OCI-LY1 (cell line): Measurements from ENCODE around the gene IGFBP5.

ENCODE experiments used
- EZH2 ChIP-seq: fragments of 200-600 bp; sonication (generic), shearing (Covaris generic); IDR thresholded peaks from 2 replicates; pipeline ENCODE4 v1.8.0; 2017; ENCODE audit warnings: borderline replicate concordance, mixed run types, mild to moderate bottlenecking, antibody characterized with exemption, low read length, moderate library complexity, mixed read lengths
- TF ChIP-seq, protein P1 (sequence below): fragments of 200-600 bp; sonication (generic), shearing (Covaris generic); IDR thresholded peaks from 2 replicates; pipeline ENCODE4 v1.5.1; 2017; ENCODE audit warnings: mild to moderate bottlenecking, antibody characterized with exemption, low read length, moderate library complexity, mixed read lengths

DNA sequence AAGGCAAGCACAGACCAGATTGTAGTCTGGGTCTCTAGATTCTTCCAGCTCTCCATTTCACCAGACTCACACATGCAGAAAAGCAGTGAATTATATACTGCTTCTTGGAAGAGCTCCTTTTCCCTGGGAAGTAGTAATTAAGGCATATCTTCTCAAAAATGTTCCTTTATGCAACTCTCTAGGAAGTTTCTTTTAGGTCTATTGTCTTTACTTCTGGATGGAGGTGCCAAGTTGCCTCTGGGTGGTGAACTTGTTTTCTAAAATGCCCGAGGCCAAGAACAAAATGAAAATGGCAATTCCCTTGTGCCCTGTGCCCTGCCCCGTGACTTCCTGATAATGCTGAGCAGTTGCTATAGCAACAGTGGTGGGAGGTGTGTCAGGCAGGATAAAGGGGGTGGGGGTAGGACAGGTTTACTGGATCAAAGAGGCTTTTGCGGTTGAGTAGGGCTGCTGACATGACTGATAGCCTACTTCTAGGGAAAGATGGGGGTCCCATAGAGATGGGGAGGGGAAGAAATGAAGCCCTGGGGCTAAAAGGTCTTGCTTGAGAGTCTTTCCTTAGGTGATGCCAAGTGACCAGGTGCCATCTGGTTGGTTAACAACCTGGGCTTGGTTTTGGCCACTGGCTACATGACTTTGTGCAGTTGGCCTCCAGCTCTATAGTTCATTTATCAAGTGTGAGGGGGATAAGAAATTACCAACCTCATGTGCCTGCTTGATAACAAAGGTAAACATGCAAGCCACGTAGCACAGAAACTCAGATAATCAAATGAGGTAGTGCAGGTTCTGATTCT lies 50.3 kb downstream of the IGFBP5 start:
- TF ChIP-seq, protein P1, sequence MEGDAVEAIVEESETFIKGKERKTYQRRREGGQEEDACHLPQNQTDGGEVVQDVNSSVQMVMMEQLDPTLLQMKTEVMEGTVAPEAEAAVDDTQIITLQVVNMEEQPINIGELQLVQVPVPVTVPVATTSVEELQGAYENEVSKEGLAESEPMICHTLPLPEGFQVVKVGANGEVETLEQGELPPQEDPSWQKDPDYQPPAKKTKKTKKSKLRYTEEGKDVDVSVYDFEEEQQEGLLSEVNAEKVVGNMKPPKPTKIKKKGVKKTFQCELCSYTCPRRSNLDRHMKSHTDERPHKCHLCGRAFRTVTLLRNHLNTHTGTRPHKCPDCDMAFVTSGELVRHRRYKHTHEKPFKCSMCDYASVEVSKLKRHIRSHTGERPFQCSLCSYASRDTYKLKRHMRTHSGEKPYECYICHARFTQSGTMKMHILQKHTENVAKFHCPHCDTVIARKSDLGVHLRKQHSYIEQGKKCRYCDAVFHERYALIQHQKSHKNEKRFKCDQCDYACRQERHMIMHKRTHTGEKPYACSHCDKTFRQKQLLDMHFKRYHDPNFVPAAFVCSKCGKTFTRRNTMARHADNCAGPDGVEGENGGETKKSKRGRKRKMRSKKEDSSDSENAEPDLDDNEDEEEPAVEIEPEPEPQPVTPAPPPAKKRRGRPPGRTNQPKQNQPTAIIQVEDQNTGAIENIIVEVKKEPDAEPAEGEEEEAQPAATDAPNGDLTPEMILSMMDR: no peak
- no peak for TF ChIP-seq EZH2
